Trophoblast cell (in vitro differentiated cells and primary cell): ENCODE data around the gene TRIM63.
"Not testable (repeated sequence)": the region's sequence is repeated elsewhere in the genome, so short reads cannot be mapped to it uniquely, and the experiment has no call there.

Experiments
- DNase-seq, 2 donors: peaks; one replicate each; pipeline ENCODE4 v3.0.0-alpha.2; 2016
- H2AFZ ChIP-seq: 2 replicates; pipeline ENCODE4 v1.6.1; 2013; ENCODE audit warnings: low read length, moderate library complexity, mild to moderate bottlenecking; ENCODE audit not compliant: insufficient read depth, poor library complexity
- H2AK5ac ChIP-seq: 2 replicates; pipeline ENCODE4 v1.6.1; 2013; ENCODE audit warnings: mild to moderate bottlenecking, low read length
- H2BK120ac ChIP-seq: 2 replicates; pipeline ENCODE4 v1.6.1; 2013; ENCODE audit warnings: low read length, mild to moderate bottlenecking, moderate library complexity; ENCODE audit not compliant: insufficient read depth, poor library complexity
- H2BK12ac ChIP-seq: 2 replicates; pipeline ENCODE4 v1.6.1; 2013; ENCODE audit warnings: mild to moderate bottlenecking, low read length, moderate library complexity
- H2BK5ac ChIP-seq: 2 replicates; pipeline ENCODE4 v1.6.1; 2013; ENCODE audit warnings: low read length, low read depth, moderate library complexity, mild to moderate bottlenecking; ENCODE audit not compliant: poor library complexity
- H3K14ac ChIP-seq: 2 replicates; pipeline ENCODE4 v1.6.1; 2013; ENCODE audit warnings: mild to moderate bottlenecking, low read length
- H3K18ac ChIP-seq: 2 replicates; pipeline ENCODE4 v1.6.1; 2013; ENCODE audit warnings: mild to moderate bottlenecking, low read length
- H3K23ac ChIP-seq: 2 replicates; pipeline ENCODE4 v1.6.1; 2013; ENCODE audit warnings: low read length
- H3K27ac ChIP-seq: 2 replicates; pipeline ENCODE4 v1.5.1; 2013; ENCODE audit warnings: low read depth, mild to moderate bottlenecking, inconsistent platforms, low read length, moderate library complexity
- H3K27me3 ChIP-seq: 2 replicates; pipeline ENCODE4 v1.6.1; 2013; ENCODE audit warnings: inconsistent platforms, mild to moderate bottlenecking, low read length, moderate library complexity; ENCODE audit not compliant: insufficient read depth
- H3K36me3 ChIP-seq, 2 experiments: 1 replicate in 1 of 2; 2 replicates in 1 of 2; pipeline ENCODE4 v1.6.1; 2013; ENCODE audit warnings: low read length in 2 of 2, mild to moderate bottlenecking in 2 of 2, moderate library complexity in 1 of 2; ENCODE audit not compliant: insufficient read depth in 2 of 2, control insufficient read depth in 1 of 2
- H3K4ac ChIP-seq: 2 replicates; pipeline ENCODE4 v1.6.1; 2013; ENCODE audit warnings: low read depth, mild to moderate bottlenecking, low read length, moderate library complexity
- H3K4me1 ChIP-seq, 2 experiments: 1 replicate in 1 of 2; 2 replicates in 1 of 2; pipeline ENCODE4 v1.6.1; 2013; ENCODE audit warnings: low read length in 2 of 2, mild to moderate bottlenecking in 2 of 2, moderate library complexity in 1 of 2; ENCODE audit not compliant: insufficient read depth in 2 of 2, control insufficient read depth in 1 of 2
- H3K4me2 ChIP-seq: 2 replicates; pipeline ENCODE4 v1.6.1; 2013; ENCODE audit warnings: inconsistent platforms, mild to moderate bottlenecking, low read length, moderate library complexity
- H3K4me3 ChIP-seq: 2 replicates; pipeline ENCODE4 v1.5.1; 2013; ENCODE audit warnings: mild to moderate bottlenecking, low read depth, low read length, inconsistent platforms
- H3K79me1 ChIP-seq: one replicate; pipeline ENCODE4 v1.6.1; 2013; ENCODE audit warnings: low read length
- H3K79me2 ChIP-seq: 2 replicates; pipeline ENCODE4 v1.6.1; 2013; ENCODE audit warnings: low read length, mild to moderate bottlenecking; ENCODE audit not compliant: control insufficient read depth, insufficient read depth, poor library complexity
- H3K9ac ChIP-seq: 2 replicates; pipeline ENCODE4 v1.6.1; 2013; ENCODE audit warnings: mild to moderate bottlenecking, low read length
- H3K9me3 ChIP-seq: 2 replicates; pipeline ENCODE4 v1.6.1; 2013; ENCODE audit warnings: low read depth, mild to moderate bottlenecking, control low read depth, inconsistent platforms, low read length; ENCODE audit not compliant: insufficient read depth
- H4K12ac ChIP-seq: 2 replicates; pipeline ENCODE4 v1.6.1; 2013; ENCODE audit warnings: low read depth, mild to moderate bottlenecking, low read length, moderate library complexity
- H4K8ac ChIP-seq: 2 replicates; pipeline ENCODE4 v1.6.1; 2013; ENCODE audit warnings: low read depth, mild to moderate bottlenecking, low read length, moderate library complexity
- H4K91ac ChIP-seq: one replicate; pipeline ENCODE4 v1.6.1; 2013; ENCODE audit warnings: low read depth, mild to moderate bottlenecking, low read length, moderate library complexity
- WGBS: extraction: QIAGEN DNeasy Blood & Tissue Kit; methylation state at CpG from one replicate; pipeline ENCODE4 v1.1.7; 2013; ENCODE audit warnings: missing lambda C conversion rate; ENCODE audit not compliant: insufficient read length, insufficient coverage; ENCODE audit errors: extremely low coverage; 5-methylcytosine and 5-hydroxymethylcytosine counted together

TRIM63 gene

DNA sequence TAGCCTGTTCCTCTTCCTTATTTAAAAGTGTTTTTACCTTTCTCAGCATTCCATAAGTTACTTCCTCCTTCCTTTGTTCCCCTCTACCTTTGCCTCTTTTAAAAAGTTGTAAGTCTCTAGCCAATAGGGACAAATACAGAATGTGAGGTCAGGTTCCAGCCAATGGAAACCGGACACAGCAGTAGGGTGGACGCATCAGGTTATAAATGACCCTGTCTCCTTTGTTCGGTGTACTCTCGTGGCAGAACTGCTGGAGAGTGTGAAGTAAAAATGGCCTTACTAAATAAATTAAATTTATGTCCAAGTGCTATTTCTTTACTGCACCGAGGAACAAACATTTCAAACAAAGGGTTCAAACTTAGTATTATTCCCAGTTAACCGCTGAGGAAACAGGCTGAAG, 26.1 kb upstream of the TRIM63 start:
- H3K9ac ChIP-seq, H2BK12ac ChIP-seq, H3K36me3 ChIP-seq, H2AK5ac ChIP-seq, H4K8ac ChIP-seq, H2BK120ac ChIP-seq, H3K4me2 ChIP-seq, H2AFZ ChIP-seq, H3K18ac ChIP-seq, H2BK5ac ChIP-seq, H3K79me2 ChIP-seq, H3K4me3 ChIP-seq, H3K14ac ChIP-seq, H3K27me3 ChIP-seq, H3K9me3 ChIP-seq, H3K23ac ChIP-seq, H3K79me1 ChIP-seq, H4K91ac ChIP-seq, H4K12ac ChIP-seq, H3K4ac ChIP-seq, H3K27ac ChIP-seq: not testable (repeated sequence)
- no CpG with 5 or more reads among the region's 6 CpGs for WGBS
- peaks cover 14 to 17% of the 10 kb centered on the region in 2 experiments for H3K4me1 ChIP-seq
- peak in 1 of 2 donors; percentile 47 for DNase-seq

DNA sequence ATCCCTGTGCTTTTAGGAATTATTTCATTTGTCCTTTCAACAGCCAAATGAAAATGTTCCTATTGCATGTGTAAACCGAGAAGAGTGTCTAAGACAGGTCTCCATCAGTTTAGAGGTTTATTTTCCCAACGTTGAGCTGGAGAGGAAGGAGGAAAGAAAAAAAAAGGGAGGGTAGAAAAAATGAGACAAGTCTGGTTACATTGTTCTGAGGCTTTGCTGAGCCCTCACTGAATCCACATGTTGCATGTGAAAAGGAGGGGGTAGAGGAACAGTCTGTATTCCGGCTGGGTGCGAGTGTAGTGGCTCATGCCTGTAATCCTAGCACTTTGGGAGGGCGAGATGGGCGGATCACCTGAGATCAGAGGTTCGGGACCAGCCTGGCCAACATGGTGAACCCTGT, 25.0 kb upstream of the TRIM63 start:
- peak in 1 of 2 donors; percentile 58 for DNase-seq
- no peak overlapping the region for H4K91ac ChIP-seq
- H2BK5ac ChIP-seq: no peak overlapping the region
- no peaks in the 10 kb centered on the region for H3K79me2 ChIP-seq
- H3K9ac ChIP-seq: no peak overlapping the region
- H4K8ac ChIP-seq: no peak overlapping the region
- H3K4ac ChIP-seq: no peak overlapping the region
- no peak overlapping the region for H3K14ac ChIP-seq
- no CpG with 5 or more reads among the region's 7 CpGs for WGBS
- H4K12ac ChIP-seq: no peak overlapping the region
- peaks cover 2% of the 10 kb centered on the region for H3K79me1 ChIP-seq
- no peak overlapping the region for H2BK120ac ChIP-seq
- H3K4me2 ChIP-seq: no peak overlapping the region
- H3K27me3 ChIP-seq: no peaks in the 10 kb centered on the region
- no peak overlapping the region for H3K4me3 ChIP-seq
- no peak overlapping the region for H3K23ac ChIP-seq
- no peak overlapping the region for H3K27ac ChIP-seq
- H3K4me1 ChIP-seq: peaks cover 14 to 17% of the 10 kb centered on the region in 2 experiments
- H2BK12ac ChIP-seq: peak overlapping the region; percentile 58
- no peaks in the 10 kb centered on the region for H3K36me3 ChIP-seq
- peak overlapping the region; percentile 53 for H2AK5ac ChIP-seq
- H3K9me3 ChIP-seq: no peaks in the 10 kb centered on the region
- no peak overlapping the region for H2AFZ ChIP-seq
- H3K18ac ChIP-seq: peak overlapping the region; percentile 53

DNA sequence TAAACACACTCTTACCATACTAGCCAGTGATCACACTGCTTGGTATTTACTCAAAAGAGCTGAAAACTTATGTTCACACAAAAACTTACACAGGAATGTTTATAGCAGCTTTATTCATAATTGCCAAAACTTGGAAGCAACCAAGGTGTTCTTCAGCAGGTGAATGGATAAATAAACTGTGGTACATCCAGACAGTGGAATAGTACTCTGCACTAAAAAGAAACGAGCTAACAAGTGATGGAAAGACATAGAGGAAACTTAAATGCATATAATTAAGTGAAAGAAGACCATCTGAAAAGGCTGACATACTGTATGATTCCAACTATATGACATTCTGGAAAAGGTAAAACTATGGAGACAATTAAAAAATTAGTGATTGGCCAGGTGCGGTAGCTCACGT, 23.5 kb upstream of the TRIM63 start:
- H4K8ac ChIP-seq: no peak overlapping the region

DNA sequence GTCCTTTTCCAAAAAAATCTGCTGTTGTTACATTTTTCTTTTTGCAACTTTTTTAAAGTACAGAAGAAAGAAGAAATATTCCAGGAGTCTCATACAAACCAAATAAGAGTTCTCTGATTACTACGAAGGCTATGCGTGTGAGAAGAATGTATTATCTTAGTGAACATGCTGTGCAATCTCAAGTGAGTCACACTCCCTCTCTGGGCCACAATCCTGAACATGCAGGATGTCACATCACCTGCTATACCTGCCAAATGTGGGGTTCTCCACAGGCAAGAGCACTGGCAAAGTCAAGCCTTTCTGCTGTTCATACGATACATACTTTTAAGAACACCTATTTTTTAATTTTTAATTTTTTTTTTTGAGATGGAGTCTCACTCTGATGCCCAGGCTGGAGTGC, 21.7 kb upstream of the TRIM63 start:
- no peak overlapping the region for H4K8ac ChIP-seq
- WGBS: no CpG with 5 or more reads among the region's 3 CpGs
- no peak overlapping the region for H3K4me3 ChIP-seq
- H3K14ac ChIP-seq: no peak overlapping the region
- H3K79me1 ChIP-seq: no peaks in the 10 kb centered on the region
- H3K23ac ChIP-seq: no peak overlapping the region
- no peak overlapping the region for H2BK120ac ChIP-seq
- H3K18ac ChIP-seq: no peak overlapping the region
- DNase-seq: peak; percentile 61 to 77
- H3K9me3 ChIP-seq: no peaks in the 10 kb centered on the region
- peaks cover 4 to 6% of the 10 kb centered on the region in 2 experiments for H3K4me1 ChIP-seq
- H3K27me3 ChIP-seq: no peaks in the 10 kb centered on the region
- no peak overlapping the region for H2BK12ac ChIP-seq
- no peak overlapping the region for H3K27ac ChIP-seq
- no peaks in the 10 kb centered on the region for H3K79me2 ChIP-seq
- H3K9ac ChIP-seq: no peak overlapping the region
- H3K36me3 ChIP-seq: no peaks in the 10 kb centered on the region
- no peak overlapping the region for H3K4ac ChIP-seq
- H3K4me2 ChIP-seq: no peak overlapping the region
- H4K91ac ChIP-seq: no peak overlapping the region
- H4K12ac ChIP-seq: no peak overlapping the region
- H2AFZ ChIP-seq: no peak overlapping the region
- no peak overlapping the region for H2AK5ac ChIP-seq
- no peak overlapping the region for H2BK5ac ChIP-seq

More for the DNA sequence above, 23.5 kb upstream of the TRIM63 start:
- no peak overlapping the region for H2BK120ac ChIP-seq
- no peak overlapping the region for H3K14ac ChIP-seq
- no peaks in the 10 kb centered on the region for H3K79me2 ChIP-seq
- no CpG with 5 or more reads among the region's 3 CpGs for WGBS
- H3K27ac ChIP-seq: no peak overlapping the region
- H2AK5ac ChIP-seq: no peak overlapping the region
- H2BK12ac ChIP-seq: no peak overlapping the region
- no peaks in the 10 kb centered on the region for H3K27me3 ChIP-seq
- H2AFZ ChIP-seq: no peak overlapping the region
- H4K91ac ChIP-seq: no peak overlapping the region
- no peak overlapping the region for H3K23ac ChIP-seq
- no peak overlapping the region for H3K4me3 ChIP-seq
- no peak overlapping the region for H3K18ac ChIP-seq
- H4K12ac ChIP-seq: no peak overlapping the region
- no peak overlapping the region for H3K4ac ChIP-seq
- no peaks in the 10 kb centered on the region for H3K9me3 ChIP-seq
- H2BK5ac ChIP-seq: no peak overlapping the region
- no peak for DNase-seq
- no peak overlapping the region for H3K4me2 ChIP-seq
- H3K4me1 ChIP-seq: peaks cover 14 to 17% of the 10 kb centered on the region in 2 experiments
- H3K36me3 ChIP-seq: no peaks in the 10 kb centered on the region
- peaks cover 2% of the 10 kb centered on the region for H3K79me1 ChIP-seq
- no peak overlapping the region for H3K9ac ChIP-seq
